Measurements from ENCODE around the gene TIMM44.
"Not testable (repeated sequence)": the region's sequence is repeated elsewhere in the genome, so short reads cannot be mapped to it uniquely, and the experiment has no call there.

The TIMM44 gene

GRCh38 chr19:7902796-7903243 lies 40.6 kb downstream of the TIMM44 start:
- FAIRE-seq: no peak
- no peak for DNase-seq (ENCODE audit: low spot score)

GRCh38 chr19:7901337-7901736 lies 42.1 kb downstream of the TIMM44 start:
- DNase-seq (ENCODE audit: low spot score): no peak
- no peak for FAIRE-seq

GRCh38 chr19:7900931-7901330 lies 42.5 kb downstream of the TIMM44 start:
- FAIRE-seq (no peak), DNase-seq (ENCODE audit: low spot score) (no peak)

GRCh38 chr19:7900401-7900870 lies 43.0 kb downstream of the TIMM44 start:
- FAIRE-seq (no peak), DNase-seq (ENCODE audit: low spot score) (no peak)

DNA sequence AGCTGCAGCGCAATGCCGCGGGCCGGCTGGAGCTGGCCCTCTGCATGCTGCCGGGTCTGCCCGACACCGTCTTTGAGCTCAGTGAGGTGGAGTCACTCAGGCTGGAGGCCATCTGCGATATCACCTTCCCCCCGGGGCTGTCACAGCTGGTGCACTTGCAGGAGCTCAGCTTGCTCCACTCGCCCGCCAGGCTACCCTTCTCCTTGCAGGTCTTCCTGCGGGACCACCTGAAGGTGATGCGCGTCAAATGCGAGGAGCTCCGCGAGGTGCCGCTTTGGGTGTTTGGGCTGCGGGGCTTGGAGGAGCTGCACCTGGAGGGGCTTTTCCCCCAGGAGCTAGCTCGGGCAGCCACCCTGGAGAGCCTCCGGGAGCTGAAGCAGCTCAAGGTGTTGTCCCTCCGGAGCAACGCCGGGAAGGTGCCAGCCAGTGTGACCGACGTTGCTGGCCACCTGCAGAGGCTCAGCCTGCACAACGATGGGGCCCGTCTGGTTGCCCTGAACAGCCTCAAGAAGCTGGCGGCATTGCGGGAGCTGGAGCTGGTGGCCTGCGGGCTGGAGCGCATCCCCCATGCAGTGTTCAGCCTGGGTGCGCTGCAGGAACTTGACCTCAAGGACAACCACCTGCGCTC lies 43.6 kb downstream of the TIMM44 start:
- no peak for DNase-seq (ENCODE audit: low spot score)
- FAIRE-seq: no peak

GRCh38 chr19:7898967-7899366 lies 44.5 kb downstream of the TIMM44 start:
- DNase-seq (ENCODE audit: low spot score): no peak
- no peak for FAIRE-seq

DNA sequence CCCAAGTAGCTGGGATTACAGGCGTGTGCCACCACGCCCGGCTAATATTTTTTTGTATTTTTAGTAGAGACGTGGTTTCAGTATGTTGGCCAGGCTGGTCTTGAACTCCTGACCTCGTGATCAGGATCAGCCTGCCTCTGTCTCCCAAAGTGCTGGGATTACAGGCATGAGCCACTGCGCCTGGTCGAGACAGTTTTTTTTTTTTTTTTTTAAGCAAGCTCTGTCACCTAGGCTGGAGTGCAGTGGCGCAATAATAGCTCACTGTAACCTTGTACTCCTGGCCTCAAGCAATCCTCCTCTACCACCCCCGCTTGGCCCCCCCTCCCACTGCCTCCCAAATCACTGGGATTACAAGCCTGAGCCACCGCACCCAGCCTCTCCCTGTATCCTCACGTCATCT lies 46.2 kb downstream of the TIMM44 start:
- no peak for DNase-seq (ENCODE audit: low spot score)
- FAIRE-seq: no peak

DNA sequence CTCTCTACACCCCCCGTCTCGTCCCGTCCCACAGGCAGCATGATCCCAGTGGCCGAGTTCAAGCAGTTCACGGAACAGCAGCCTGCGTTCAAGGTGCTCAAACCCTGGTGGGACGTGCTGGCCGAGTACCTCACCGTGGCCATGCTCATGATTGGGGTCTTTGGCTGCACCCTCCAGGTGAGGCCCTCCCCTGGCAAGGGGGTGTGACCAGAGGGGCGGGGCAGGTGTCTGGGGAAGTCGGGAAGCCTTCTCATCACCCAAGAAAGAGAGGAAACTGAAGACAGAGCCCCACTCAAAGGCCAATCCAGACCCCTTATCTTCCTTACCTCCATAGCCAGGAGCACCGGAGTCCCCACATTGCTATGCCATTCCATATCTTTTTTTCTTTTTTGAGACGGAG lies 47.9 kb downstream of the TIMM44 start:
- no peak for FAIRE-seq
- DNase-seq (ENCODE audit: low spot score): no peak

GRCh38 chr19:7894612-7895309 lies 48.7 kb downstream of the TIMM44 start:
- FAIRE-seq: no peak
- DNase-seq (ENCODE audit: low spot score): no peak

DNA sequence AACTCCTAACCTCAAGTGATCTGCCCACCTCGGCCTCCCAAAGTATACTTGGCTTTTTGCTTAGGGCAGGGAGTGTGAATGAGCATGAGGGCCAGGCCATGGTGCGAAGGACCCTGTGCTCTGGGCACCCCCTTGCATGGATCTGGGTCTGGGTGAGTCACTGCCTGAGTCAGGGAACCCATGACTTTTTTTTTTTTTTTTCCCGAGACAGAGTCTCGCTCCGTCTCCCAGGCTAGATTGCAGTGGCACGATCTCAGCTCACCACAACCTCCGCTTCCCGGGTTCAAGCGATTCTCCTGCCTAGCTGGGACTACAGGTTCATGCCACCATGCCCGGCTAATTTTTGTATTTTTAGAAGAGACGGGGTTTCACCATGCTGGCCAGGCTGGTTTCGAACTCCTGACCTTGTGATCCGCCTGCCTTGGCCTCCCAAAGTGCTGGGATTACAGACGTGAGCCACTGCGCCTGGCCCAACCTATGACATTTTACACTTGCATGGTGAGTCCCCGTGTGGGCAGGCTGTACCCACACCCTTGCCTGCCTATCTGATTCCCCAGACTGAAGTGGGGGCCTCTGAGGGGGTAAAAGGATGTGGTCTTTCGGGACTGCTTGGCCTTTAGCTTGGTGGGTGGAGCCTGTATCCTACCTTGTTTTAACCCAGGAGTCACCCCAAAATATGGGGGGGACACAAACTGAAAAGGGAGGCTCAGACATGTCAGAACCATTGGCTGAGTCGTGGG lies 49.9 kb downstream of the TIMM44 start:
- FAIRE-seq: not testable (repeated sequence)
- peak; percentile 27 for DNase-seq (ENCODE audit: low spot score)

- FAIRE-seq (no peak), DNase-seq (ENCODE audit: low spot score) (no peak)
Measured at GRCh38 chr19:7888826-7889217, 54.6 kb downstream of the TIMM44 start.

- DNase-seq (ENCODE audit: low spot score): peak; percentile 82
- FAIRE-seq: no peak
Measured at GRCh38 chr19:7888145-7888825, 55.2 kb downstream of the TIMM44 start, which contains the start of gene LRRC8E. LRRC8E (plus strand) TSS chr19:7888510; CDS start chr19:7895604, 7,094 bp downstream.

DNA sequence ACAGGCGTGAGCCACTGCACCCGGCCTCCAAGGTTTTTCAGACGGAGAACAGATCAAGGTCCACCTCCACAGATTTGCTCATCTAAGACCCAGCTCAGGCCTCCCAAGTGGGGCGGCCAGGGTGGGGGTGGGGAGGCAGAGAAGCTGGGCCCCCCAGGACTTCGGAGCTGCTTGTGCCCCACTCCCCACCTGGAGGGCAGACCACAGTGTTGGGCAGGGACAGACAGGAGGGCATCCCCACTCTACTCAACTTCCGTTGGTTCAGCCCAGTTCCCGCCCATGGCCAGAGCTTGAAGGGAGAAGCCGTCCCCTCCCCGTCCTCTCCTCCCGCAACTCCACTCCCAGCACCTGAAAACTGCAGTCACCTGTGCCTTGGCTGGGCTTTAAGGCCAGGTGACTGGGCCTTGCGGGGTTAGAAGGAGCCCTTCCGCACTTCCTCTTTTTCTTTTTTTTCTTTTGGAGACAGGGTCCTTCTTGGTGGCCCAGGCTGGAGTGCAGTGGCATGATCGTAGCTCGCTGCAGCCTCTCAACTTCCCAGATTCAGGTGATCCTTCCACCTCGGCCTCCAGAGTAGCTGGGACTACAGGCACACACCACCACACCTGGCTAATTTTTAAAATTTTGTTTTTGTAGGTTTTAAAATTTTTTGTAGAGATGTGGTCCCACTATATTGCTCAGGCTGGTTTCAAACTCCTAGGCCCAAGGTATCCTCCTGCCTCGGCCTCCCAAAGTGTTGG lies 55.9 kb downstream of the TIMM44 start:
- no peak for FAIRE-seq
- no peak for DNase-seq (ENCODE audit: low spot score)

DNA sequence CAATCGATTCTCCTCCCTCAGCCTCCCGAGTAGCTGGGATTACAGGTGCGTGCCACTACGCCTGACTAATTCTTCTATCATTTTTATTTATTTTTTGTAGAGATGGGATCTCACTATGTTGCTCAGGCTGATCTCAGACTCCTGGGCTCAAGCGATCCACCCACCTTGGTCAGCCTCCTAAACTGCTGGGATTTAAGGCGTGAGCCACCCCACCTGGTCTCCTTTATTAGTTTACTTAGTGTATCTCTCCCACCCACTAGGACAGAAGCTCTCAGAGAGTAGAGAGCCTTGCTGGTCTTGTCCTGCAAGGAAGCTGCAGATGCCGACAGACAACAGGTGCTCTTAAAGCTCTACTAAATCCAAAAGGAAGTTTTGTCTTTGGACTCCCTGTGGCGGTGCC lies 57.6 kb downstream of the TIMM44 start:
- FAIRE-seq (no peak), DNase-seq (ENCODE audit: low spot score) (no peak)

- no peak for DNase-seq (ENCODE audit: low spot score)
- FAIRE-seq: no peak
Measured at GRCh38 chr19:7883796-7884570, 59.5 kb downstream of the TIMM44 start.

DNA sequence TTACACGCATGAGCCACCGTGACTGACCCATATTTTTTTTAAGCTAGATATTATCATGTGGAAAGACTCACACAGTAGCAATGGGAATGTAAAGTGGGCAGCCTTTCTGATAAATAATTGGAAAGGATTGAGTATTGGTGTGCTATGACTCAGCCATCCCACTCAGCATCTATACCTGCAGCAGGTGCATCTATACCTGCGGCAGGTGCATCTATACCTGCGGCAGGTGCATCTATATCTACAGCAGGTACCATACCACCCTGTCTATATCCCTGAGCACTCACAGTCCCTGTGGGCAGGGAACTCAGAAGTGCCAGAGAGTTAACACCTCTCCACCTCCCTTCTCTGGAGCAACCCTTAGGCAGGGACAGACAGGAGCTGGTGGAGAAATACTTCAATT lies 60.4 kb downstream of the TIMM44 start:
- FAIRE-seq: no peak
- no peak for DNase-seq (ENCODE audit: low spot score)

- no peak for DNase-seq (ENCODE audit: low spot score)
- FAIRE-seq: no peak
Measured at GRCh38 chr19:7881910-7882309, 61.6 kb downstream of the TIMM44 start.

DNA sequence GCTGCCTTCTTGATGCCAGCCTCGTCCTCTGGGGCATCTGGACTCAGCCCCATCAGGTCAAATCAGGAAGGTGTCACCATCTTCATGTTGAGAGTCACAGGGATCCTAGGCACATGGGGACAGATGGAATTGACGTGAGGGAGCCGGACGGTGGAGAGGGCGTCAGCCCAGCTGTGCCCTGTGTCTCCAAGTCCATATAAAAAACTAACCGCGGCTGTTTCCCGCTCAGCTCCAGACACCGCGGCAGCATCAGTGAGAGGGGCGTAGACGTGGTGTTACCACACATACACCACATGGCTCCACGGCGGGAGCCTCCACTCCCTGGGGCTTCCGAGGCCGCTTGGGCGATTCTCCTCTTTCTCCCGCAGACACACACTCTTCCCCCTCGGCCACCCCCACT lies 63.6 kb downstream of the TIMM44 start:
- no peak for FAIRE-seq

GRCh38 chr19:7879111-7879807 lies 64.2 kb downstream of the TIMM44 start:
- FAIRE-seq: no peak

More for the DNA sequence above, 63.6 kb downstream of the TIMM44 start:
- DNase-seq (ENCODE audit: low spot score): no peak

More at GRCh38 chr19:7879111-7879807, 64.2 kb downstream of the TIMM44 start:
- no peak for DNase-seq (ENCODE audit: low spot score)

Measured in urothelium cell line (cell line).